OCI-LY7 (cell line): ENCODE measurements around the gene AJUBA. TPM values are rescaled to one million over a fixed set of nuclear protein-coding genes. Genes with fewer than 3 reads are reported as not detected.

Experiments
- BruUV-seq: library from RNA; stranded (reverse); fragments of 400-500 nt; replicated peaks from 2 replicates; lab custom pipeline; 2021; lab: Mats Ljungman, UMichigan
- CTCF ChIA-PET: fragments of 300-600 bp; sonication (Branson Sonifier 250); formaldehyde crosslinking; loops from one replicate; lab custom pipeline; 2022; ENCODE audit warnings: antibody characterized with exemption; ENCODE audit not compliant: unreplicated experiment; lab: Charles Lee
- POLR2A ChIA-PET: fragments of 300-600 bp; sonication (Branson Sonifier 250); formaldehyde crosslinking; loops from one replicate; lab custom pipeline; 2022; ENCODE audit warnings: antibody characterized with exemption; lab: Charles Lee
- DNase-seq: peaks from one replicate; pipeline ENCODE4 v3.0.0-alpha.2; 2015; ENCODE audit warnings: low spot score
- H2AFZ ChIP-seq: fragments of 200-600 bp; sonication (generic), shearing (Covaris generic); 2 replicates; pipeline ENCODE4 v1.6.1; 2014; ENCODE audit warnings: mild to moderate bottlenecking, antibody characterized with exemption, low read length, moderate library complexity
- H3K27ac ChIP-seq: fragments of 200-600 bp; sonication (generic); 2 replicates; pipeline ENCODE4 v1.5.1; 2014; ENCODE audit warnings: mixed run types, low read depth, mild to moderate bottlenecking, moderate library complexity, low read length, inconsistent platforms; ENCODE audit not compliant: poor library complexity, severe bottlenecking
- H3K36me3 ChIP-seq: fragments of 200-600 bp; sonication (generic); 2 replicates; pipeline ENCODE4 v1.6.1; 2014; ENCODE audit warnings: mild to moderate bottlenecking, antibody characterized with exemption, low read length, moderate library complexity, mixed read lengths; ENCODE audit not compliant: insufficient read depth
- H3K4me1 ChIP-seq: fragments of 200-600 bp; sonication (generic); 2 replicates; pipeline ENCODE4 v1.5.1; 2014; ENCODE audit warnings: mild to moderate bottlenecking, low read length; ENCODE audit not compliant: insufficient read depth, poor library complexity, severe bottlenecking
- H3K4me2 ChIP-seq: fragments of 200-600 bp; sonication (generic); 2 replicates; pipeline ENCODE4 v1.6.1; 2014; ENCODE audit warnings: mild to moderate bottlenecking, low read length
- H3K4me3 ChIP-seq: fragments of 200-600 bp; sonication (generic); 2 replicates; pipeline ENCODE4 v1.5.1; 2014; ENCODE audit warnings: mild to moderate bottlenecking, low read depth, low read length; ENCODE audit not compliant: poor library complexity, severe bottlenecking
- H3K79me2 ChIP-seq: fragments of 200-600 bp; sonication (generic); 2 replicates; pipeline ENCODE4 v1.6.1; 2016; ENCODE audit warnings: low read depth, mild to moderate bottlenecking, low read length, moderate library complexity, mixed read lengths; ENCODE audit not compliant: insufficient read depth
- H3K9me2 ChIP-seq: fragments of 200-600 bp; sonication (generic); 2 replicates; pipeline ENCODE4 v1.6.1; 2016; ENCODE audit warnings: mild to moderate bottlenecking, low read length, mixed read lengths; ENCODE audit not compliant: insufficient read depth
- H3K9me3 ChIP-seq: fragments of 200-600 bp; sonication (generic); 2 replicates; pipeline ENCODE4 v1.6.1; 2014; ENCODE audit warnings: mild to moderate bottlenecking, mixed run types, low read length, mixed read lengths
- H4K20me1 ChIP-seq: fragments of 200-600 bp; sonication (generic); 2 replicates; pipeline ENCODE4 v1.6.1; 2014; ENCODE audit warnings: mild to moderate bottlenecking, antibody characterized with exemption, low read length, moderate library complexity, mixed read lengths; ENCODE audit not compliant: insufficient read depth
- EZH2phosphoT487 ChIP-seq: fragments of 200-600 bp; sonication (generic); IDR thresholded peaks from 2 replicates; pipeline ENCODE4 v1.6.1; 2018; ENCODE audit warnings: low read depth, borderline replicate concordance, mild to moderate bottlenecking, mixed run types, antibody characterized with exemption, low read length, moderate library complexity, mixed read lengths
- intact Hi-C: fragments of 100-400 bp; cut with micrococcal nuclease; formaldehyde crosslinking; loops from one replicate; pipeline ENCODE4 v1.10.0; 2022; ENCODE audit not compliant: unreplicated experiment
- total RNA-seq, 2 experiments: library from RNA; depleted of rRNA in 1 of 2; stranded (reverse); fragments of >200 nt in 1 of 2; shearing (Covaris generic) in 1 of 2; gene quantifications; 2 replicates each; pipeline ENCODE4 v1.2.3, GENCODE V29; 2014 to 2022
- TF ChIP-seq, protein P1 (sequence below): fragments of 200-600 bp; sonication (generic); conservative IDR thresholded peaks from 2 replicates; pipeline ENCODE4 v1.5.1; 2014; ENCODE audit warnings: mild to moderate bottlenecking, antibody characterized with exemption, low read length, moderate library complexity, mixed read lengths

The AJUBA gene
- total RNA-seq, 2 experiments from 2014 or later: 0.22 to 0.88 TPM

DNA sequence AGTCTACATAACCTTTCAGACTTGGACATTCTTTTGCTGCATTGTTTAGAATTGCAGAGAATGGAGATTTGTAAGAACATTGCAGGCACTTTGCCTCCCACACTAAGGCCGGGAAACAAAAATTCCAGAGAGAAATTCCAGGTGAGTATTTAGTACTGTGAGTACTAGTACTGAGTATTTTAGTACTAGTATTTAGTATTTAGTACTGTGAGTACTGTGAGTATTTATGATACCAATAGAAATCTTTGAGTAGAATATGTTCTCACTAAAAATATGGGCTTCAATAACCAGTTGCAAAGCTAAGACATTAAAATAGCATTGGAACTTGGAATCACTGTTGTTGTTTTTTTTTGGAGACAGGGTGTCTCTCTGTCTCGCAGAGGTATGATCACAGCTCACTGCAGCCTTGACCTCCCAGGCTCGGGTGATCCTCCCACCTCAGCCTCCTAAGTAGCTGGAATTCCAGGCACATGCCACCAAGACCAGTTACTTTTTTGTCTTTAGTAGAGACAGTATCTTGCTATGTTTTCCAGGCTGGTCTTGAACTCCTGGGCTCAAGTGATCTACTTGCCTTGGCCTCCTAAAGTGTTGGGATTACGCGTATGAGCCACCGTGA is 20.2 kb downstream of the AJUBA start:
- Histone ChIP-seq H3K4me2 (no peak overlapping the region), H3K4me1 (peaks cover 6% of the 10 kb centered on the region), H3K36me3 (no peaks in the 10 kb centered on the region), H4K20me1 (no peaks in the 10 kb centered on the region), H3K9me3 (no peaks in the 10 kb centered on the region), H3K79me2 (no peaks in the 10 kb centered on the region), H2AFZ (no peak overlapping the region), H3K9me2 (no peaks in the 10 kb centered on the region), H3K27ac (no peak overlapping the region), H3K4me3 (no peak overlapping the region)
- TF ChIP-seq EZH2phosphoT487: no peak
- TF ChIP-seq, protein P1, sequence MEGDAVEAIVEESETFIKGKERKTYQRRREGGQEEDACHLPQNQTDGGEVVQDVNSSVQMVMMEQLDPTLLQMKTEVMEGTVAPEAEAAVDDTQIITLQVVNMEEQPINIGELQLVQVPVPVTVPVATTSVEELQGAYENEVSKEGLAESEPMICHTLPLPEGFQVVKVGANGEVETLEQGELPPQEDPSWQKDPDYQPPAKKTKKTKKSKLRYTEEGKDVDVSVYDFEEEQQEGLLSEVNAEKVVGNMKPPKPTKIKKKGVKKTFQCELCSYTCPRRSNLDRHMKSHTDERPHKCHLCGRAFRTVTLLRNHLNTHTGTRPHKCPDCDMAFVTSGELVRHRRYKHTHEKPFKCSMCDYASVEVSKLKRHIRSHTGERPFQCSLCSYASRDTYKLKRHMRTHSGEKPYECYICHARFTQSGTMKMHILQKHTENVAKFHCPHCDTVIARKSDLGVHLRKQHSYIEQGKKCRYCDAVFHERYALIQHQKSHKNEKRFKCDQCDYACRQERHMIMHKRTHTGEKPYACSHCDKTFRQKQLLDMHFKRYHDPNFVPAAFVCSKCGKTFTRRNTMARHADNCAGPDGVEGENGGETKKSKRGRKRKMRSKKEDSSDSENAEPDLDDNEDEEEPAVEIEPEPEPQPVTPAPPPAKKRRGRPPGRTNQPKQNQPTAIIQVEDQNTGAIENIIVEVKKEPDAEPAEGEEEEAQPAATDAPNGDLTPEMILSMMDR: no peak
- intact Hi-C loops: no loop called here
- CTCF ChIA-PET: no interaction called here
- POLR2A ChIA-PET: interaction anchor here (0.6 to 1.7 kb wide), 5 partner anchors 10 to 122 kb away, joined by 3 read pairs; partner anchors contain the start of gene RBM23
- no peak for DNase-seq
- no TSS peak for BruUV-seq

DNA sequence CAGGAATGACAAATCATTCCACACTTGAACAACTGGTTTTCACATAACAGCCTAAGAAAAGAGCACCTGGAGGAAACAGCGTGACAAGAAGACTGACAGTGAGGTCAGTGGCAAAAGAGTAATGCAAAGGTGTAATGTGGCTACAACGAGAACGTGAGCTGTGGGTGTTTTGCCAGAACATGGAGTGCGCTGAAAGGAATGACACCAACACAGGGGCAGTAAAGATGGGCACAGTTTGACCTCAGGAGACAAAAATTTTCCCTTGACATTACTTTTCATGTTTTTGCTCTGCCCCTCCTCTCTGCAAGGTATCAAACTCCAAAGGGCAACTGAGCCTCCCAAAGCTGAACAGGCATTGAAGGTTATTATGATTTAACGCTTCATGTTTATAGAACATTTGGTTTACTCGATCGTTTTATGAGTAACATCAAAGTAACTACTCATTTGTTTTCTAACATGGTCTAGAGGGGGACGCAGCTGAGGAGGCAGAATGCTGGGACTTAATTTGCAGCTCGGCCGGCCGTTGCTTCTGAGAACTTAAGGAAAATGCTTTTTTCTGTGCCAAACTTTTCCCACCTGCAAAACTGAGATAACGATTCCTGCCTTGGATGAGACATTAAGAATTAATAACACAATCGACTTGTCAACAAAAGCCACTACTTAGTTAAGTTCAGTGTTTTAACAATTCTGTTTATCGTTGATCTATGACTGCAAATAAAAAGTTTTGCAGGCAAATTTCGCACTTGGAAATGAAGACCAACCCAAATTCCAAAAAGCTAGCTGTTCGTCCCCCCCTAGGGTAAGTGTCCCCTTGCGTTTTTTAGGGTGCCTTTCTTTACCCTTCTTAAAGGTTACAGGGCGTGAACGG is 26.4 kb downstream of the AJUBA start:
- Histone ChIP-seq H3K4me1 (peaks cover 18% of the 10 kb centered on the region), H3K36me3 (peaks cover 34% of the 10 kb centered on the region), H3K4me2 (peak overlapping the region; percentile 82), H3K79me2 (peaks cover 11% of the 10 kb centered on the region; the same call in 1 of the 2 replicates), H4K20me1 (no peaks in the 10 kb centered on the region), H3K9me3 (no peaks in the 10 kb centered on the region), H3K9me2 (no peaks in the 10 kb centered on the region), H3K4me3 (peak overlapping the region; percentile 78), H2AFZ (peak overlapping the region; percentile 79), H3K27ac (peak overlapping the region; percentile 74)
- DNase-seq: peak; percentile 37
- CTCF ChIA-PET: interaction anchor here (1.0 to 1.6 kb wide), 3 partner anchors 16 to 26 kb away, joined by 5 to 10 read pairs (median 8); partner anchors contain the start of gene PRMT5
- no peak for TF ChIP-seq EZH2phosphoT487
- TF ChIP-seq, protein P1: no peak
- BruUV-seq: no TSS peak
- POLR2A ChIA-PET: interaction anchor here (0.6 to 3.6 kb wide), 19 partner anchors 10 to 1029 kb away, joined by 3 to 28 read pairs (median 4); partner anchors contain the start of gene PRMT5
- intact Hi-C loops: loop anchor here (1.0 kb wide), 1 partner anchor 27 kb away; the partner anchor contains the start of gene PRMT5
